Embryonic facial prominence (tissue), 1 donor: ENCODE measurements around the gene F2.

Experiments used
- DNase-seq: peaks from one replicate; pipeline ENCODE4 v3.0.0-alpha.2; 2016; ENCODE audit errors: extremely low spot score

The F2 gene

GRCh38 chr11:46743693-46744339, 24.8 kb downstream of the F2 start:
- no peak for DNase-seq

GRCh38 chr11:46745328-46745727, 26.3 kb downstream of the F2 start:
- DNase-seq: no peak

- DNase-seq: no peak
Measured at GRCh38 chr11:46745995-46746394, 27.0 kb downstream of the F2 start.

GRCh38 chr11:46747150-46747549, 28.1 kb downstream of the F2 start:
- no peak for DNase-seq

GRCh38 chr11:46755962-46756361, 36.9 kb downstream of the F2 start:
- DNase-seq: no peak

GRCh38 chr11:46759196-46759595, 40.2 kb downstream of the F2 start:
- DNase-seq: no peak

- DNase-seq: no peak
Measured at GRCh38 chr11:46760429-46761128, 41.6 kb downstream of the F2 start.

GRCh38 chr11:46761807-46762206, 42.8 kb downstream of the F2 start:
- no peak for DNase-seq

GRCh38 chr11:46762248-46762647, 43.2 kb downstream of the F2 start:
- DNase-seq: no peak

- no peak for DNase-seq
Measured at GRCh38 chr11:46766656-46767055, 47.6 kb downstream of the F2 start.

GRCh38 chr11:46769636-46770221, 50.7 kb downstream of the F2 start:
- DNase-seq: no peak

GRCh38 chr11:46776878-46777277, 57.9 kb downstream of the F2 start:
- DNase-seq: no peak

GRCh38 chr11:46778416-46778815, 59.4 kb downstream of the F2 start:
- no peak for DNase-seq
